Measurements from ENCODE around the gene NR1I2. TPM values are rescaled to one million over a fixed set of nuclear protein-coding genes. Genes with fewer than 3 reads are reported as not detected.

The NR1I2 gene
- total RNA-seq, 6 experiments from 2014 or later, result not detected

GRCh38 chr3:119817583-119818363 lies 35.9 kb downstream of the NR1I2 start:
- Mint-ChIP-seq H3K4me3 (no peak overlapping the region), H3K4me1 (ENCODE audit: low read depth) (peaks cover 5% of the 10 kb centered on the region; the same call in 1 of the 2 replicates), H3K27ac (no peak overlapping the region), H3K9me3 (no peaks in the 10 kb centered on the region), H3K27me3 (ENCODE audit: insufficient read depth) (peaks cover 24% of the 10 kb centered on the region), H3K36me3 (ENCODE audit: low read depth) (no peaks in the 10 kb centered on the region)
- TF ChIP-seq, protein P1, sequence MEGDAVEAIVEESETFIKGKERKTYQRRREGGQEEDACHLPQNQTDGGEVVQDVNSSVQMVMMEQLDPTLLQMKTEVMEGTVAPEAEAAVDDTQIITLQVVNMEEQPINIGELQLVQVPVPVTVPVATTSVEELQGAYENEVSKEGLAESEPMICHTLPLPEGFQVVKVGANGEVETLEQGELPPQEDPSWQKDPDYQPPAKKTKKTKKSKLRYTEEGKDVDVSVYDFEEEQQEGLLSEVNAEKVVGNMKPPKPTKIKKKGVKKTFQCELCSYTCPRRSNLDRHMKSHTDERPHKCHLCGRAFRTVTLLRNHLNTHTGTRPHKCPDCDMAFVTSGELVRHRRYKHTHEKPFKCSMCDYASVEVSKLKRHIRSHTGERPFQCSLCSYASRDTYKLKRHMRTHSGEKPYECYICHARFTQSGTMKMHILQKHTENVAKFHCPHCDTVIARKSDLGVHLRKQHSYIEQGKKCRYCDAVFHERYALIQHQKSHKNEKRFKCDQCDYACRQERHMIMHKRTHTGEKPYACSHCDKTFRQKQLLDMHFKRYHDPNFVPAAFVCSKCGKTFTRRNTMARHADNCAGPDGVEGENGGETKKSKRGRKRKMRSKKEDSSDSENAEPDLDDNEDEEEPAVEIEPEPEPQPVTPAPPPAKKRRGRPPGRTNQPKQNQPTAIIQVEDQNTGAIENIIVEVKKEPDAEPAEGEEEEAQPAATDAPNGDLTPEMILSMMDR (IDR thresholded peaks at IDR 0.05), result no peak
- no peak for DNase-seq

GRCh38 chr3:119818937-119819336 lies 37.0 kb downstream of the NR1I2 start:
- no peaks in the 10 kb centered on the region for H3K36me3 Mint-ChIP-seq (ENCODE audit: low read depth)
- DNase-seq, result no peak
- H3K4me3 Mint-ChIP-seq, result no peak overlapping the region
- peaks cover 17% of the 10 kb centered on the region for H3K27me3 Mint-ChIP-seq (ENCODE audit: insufficient read depth)
- H3K9me3 Mint-ChIP-seq, result no peaks in the 10 kb centered on the region
- no peak overlapping the region for H3K27ac Mint-ChIP-seq
- TF ChIP-seq, protein P1 (IDR thresholded peaks at IDR 0.05), result no peak
- H3K4me1 Mint-ChIP-seq (ENCODE audit: low read depth), result peaks cover 5% of the 10 kb centered on the region; the same call in 1 of the 2 replicates

GRCh38 chr3:119819806-119820205 lies 37.9 kb downstream of the NR1I2 start:
- TF ChIP-seq, protein P1 (IDR thresholded peaks at IDR 0.05), result no peak
- Mint-ChIP-seq H3K36me3 (ENCODE audit: low read depth) (no peaks in the 10 kb centered on the region), H3K27ac (no peak overlapping the region), H3K4me3 (no peak overlapping the region), H3K27me3 (ENCODE audit: insufficient read depth) (peaks cover 11% of the 10 kb centered on the region), H3K4me1 (ENCODE audit: low read depth) (peaks cover 5% of the 10 kb centered on the region; the same call in 1 of the 2 replicates), H3K9me3 (no peaks in the 10 kb centered on the region)
- no peak for DNase-seq

GRCh38 chr3:119825820-119826219 lies 43.9 kb downstream of the NR1I2 start:
- no peaks in the 10 kb centered on the region; the same call in none of the 2 replicates for H3K27me3 Mint-ChIP-seq (ENCODE audit: insufficient read depth)
- no peak overlapping the region for H3K27ac Mint-ChIP-seq
- peaks cover 7% of the 10 kb centered on the region for H3K36me3 Mint-ChIP-seq (ENCODE audit: low read depth)
- TF ChIP-seq, protein P1 (IDR thresholded peaks at IDR 0.05), result no peak
- peaks cover 3% of the 10 kb centered on the region for H3K4me1 Mint-ChIP-seq (ENCODE audit: low read depth)
- no peak overlapping the region for H3K4me3 Mint-ChIP-seq
- no peak for DNase-seq
- no peaks in the 10 kb centered on the region for H3K9me3 Mint-ChIP-seq

DNA sequence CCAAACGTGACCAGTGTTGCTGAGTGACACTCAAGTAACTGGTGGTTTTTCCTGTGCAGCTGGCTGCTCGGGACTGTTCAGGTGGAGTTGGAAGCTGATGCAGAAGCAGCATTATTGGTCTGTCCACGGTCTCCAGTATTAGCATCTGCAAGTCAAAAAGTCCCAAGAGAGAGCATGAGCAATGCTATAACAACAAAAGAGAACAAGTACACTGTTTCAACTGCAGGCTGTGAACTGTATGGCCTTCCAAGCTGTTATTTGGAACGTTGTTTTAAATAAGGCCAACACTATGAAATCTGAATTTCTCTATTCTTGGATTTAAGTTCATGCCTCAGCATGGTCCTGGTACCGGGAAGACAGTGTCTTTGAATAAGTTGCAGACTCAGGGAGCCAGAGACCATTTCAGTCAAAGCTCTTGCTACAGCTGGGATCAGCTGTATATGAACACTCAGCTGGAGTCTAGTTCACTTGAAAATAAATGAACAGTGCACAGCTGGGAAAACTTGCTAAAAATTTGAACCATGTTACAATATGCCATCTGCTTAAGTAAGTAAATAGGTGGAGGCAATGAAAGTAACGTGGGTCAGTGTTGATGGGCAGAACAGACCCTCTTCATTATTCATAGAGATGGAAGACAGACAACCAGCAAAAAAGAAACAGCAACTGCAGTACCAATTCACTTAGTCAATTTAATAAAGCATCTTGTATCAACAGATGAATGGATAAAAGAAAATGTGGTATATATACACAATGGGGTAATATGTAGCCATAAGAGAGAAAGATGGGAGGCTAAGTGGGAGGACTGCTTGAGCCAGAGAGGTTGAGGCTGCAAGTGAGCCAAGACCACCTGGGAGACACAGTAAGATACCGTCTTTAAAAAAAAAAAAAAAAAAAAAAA lies 45.1 kb downstream of the NR1I2 start:
- Mint-ChIP-seq H3K4me1 (ENCODE audit: low read depth) (peaks cover 15% of the 10 kb centered on the region), H3K9me3 (no peaks in the 10 kb centered on the region), H3K4me3 (no peak overlapping the region), H3K36me3 (ENCODE audit: low read depth) (peaks cover 7% of the 10 kb centered on the region), H3K27me3 (ENCODE audit: insufficient read depth) (no peaks in the 10 kb centered on the region; the same call in none of the 2 replicates), H3K27ac (no peak overlapping the region)
- no peak for DNase-seq
- TF ChIP-seq, protein P1 (IDR thresholded peaks at IDR 0.05), result no peak

Data from HFFc6 (cell line).